Measurements from ENCODE around the gene TMEM132C. TPM values are rescaled to one million over a fixed set of nuclear protein-coding genes. Genes with fewer than 3 reads are reported as not detected.

The TMEM132C gene
- total RNA-seq, 1 experiment from 2014 or later = not detected

DNA sequence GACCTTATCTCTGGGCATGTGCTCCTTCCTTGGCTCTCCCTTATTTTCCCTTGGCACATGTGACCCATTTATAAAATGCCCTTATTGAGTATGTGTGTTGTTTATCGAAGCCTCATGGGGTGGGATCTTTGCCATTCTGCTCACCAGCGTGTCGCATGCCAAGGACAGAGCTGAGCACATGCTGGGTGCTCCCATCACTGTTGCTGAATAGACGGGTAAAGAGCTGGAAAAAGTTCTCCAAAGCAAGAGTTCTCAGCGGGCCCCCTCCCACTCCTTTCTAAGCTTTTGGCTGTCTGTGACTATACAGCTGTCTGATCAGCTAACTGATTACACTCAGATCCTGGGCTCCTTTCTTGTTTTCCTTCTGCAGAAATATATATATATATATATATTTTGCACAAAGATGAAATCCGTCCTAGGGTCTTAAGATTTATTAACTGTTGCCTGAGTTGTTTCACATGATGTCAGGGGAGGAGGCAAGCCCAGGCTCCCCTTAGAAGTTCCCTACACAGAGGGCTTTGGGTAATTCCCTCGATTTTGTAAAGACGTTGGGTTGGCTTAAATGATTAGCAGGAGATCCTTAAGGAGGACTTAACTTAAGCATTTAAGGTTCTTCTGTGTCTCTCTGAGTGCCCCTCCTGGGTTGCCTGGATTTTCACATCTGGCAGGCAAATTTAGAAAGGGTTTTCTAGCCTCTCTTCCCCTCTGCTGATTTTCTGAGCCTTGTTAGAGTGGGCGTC, 71.6 kb downstream of the TMEM132C start:
- no peak for DNase-seq (ENCODE audit: low spot score)

DNA sequence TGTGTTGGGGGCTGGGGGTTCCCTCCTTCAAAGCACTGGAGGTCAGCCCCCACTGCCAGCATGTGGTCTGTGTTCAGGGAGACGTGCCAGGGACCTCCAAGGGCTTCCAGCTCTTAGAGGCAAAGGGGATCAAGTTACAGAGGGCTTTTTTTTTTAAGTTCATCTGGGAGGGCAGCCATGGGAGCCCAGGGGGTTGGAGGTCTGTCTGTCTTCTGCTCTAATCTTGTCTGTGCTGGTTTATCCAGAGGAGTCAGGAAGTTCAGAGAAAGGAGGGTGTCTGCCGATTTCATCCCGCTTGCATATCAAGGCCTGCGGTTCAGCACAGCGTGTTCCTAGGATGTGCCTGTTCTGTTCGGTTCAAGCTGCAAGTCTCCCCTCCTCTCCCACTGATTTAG, 72.2 kb downstream of the TMEM132C start:
- DNase-seq (ENCODE audit: low spot score) = no peak

DNA sequence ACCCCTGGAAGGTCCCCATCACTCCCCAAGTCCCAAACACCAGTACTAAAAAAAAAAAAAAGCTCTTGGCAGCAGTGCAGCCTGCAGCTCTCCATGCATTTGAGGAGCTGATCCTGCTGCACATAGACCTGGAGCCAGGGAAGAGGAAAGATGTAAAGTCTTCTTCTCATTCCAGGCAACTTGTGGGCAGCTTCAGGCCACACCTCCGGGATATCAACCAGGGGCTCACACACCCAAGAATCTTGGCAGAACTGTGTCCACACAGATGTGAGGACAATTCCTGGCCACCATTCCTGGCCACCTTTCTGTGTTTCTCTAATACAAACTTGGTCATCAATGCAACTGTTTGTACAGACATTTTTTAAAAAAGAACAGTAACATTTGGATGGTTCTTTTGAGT, 72.7 kb downstream of the TMEM132C start:
- no peak for DNase-seq (ENCODE audit: low spot score)

DNA sequence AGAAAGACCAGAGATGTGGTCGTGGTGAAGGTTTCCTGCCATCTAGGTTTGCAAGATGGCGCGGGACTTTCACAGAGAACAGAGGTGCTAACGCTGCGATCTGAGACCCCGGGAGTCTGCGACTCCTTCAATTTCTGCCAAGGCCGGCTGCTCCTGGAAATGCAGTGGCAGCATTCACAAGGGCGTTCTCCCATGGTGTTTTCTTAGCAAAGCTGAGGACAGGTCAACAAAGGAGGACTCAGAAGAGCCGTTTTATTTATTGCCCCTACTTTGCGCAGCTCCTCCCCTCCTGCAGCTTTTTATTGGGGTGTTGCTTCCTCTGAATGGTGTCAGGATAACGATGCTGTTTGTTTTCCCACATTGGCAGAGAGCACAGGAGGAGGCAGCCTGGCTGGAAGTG, 86.3 kb downstream of the TMEM132C start:
- no peak for DNase-seq (ENCODE audit: low spot score)

DNA sequence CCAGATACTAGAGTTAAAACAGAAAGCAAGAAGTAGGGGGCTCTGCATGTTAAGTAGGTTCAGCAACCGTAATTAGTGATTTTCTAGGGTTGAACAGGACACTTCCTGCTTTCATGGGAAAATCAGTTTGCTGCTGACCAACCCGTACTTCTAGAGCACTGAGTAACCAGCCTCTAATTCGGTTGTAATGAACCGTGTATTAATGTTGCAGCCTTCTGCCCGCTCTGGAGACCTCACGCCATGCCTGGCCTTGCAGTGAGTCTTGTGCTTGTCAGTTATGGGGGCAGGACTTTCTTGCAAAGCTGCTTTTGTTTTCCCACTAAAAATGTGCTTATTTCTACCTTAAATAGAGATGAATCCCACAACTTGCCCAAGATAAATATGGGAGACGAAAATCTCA, 89.6 kb downstream of the TMEM132C start:
- DNase-seq (ENCODE audit: low spot score) = no peak

DNA sequence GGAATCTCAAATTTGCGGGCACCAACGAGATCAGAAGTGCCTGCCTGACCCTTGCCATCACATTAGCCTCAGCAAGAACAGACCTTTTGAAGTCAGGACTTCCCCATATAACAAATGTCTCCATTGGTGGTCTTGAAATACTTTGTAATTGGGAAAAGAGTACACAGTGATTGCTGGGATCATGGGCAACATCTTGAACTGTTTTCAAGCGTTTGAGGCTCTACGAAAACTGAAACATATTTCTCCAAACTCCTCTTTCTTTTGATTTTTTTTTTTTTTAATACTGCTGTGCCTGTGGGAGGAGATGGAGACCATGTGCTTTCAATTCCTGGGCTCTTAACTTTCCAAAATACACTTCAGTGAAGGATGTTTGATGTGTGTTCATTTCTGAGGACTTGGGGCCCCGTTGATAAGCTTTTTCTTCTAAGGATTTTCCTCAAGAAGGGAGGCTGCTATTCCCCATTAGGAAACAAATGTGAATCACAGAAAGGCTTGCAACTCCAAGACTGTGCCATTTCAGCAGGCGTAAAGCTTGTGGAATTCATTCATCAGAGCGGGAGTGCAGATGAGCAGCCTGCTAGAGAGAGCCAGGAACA, 94.5 kb downstream of the TMEM132C start:
- no peak for DNase-seq (ENCODE audit: low spot score)

DNA sequence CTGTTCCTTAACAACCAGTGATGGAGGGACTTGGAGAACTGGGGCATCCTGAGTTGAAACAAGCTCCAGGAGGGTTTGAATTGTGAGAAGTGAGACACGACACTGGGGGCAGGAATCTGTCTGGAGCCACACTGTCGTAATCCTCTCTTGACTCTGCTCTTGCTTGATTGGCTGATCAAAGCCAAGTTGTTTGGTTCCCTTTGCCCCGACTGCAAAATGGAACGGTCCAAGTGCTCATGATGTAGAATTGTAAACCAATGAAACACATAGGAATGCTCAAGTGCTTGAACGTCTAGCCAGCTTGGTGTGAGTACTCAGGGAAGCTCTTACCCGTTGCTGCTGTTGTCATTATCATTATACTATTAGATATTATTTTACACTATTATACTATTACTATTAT, 98.1 kb downstream of the TMEM132C start:
- DNase-seq (ENCODE audit: low spot score) = no peak

DNA sequence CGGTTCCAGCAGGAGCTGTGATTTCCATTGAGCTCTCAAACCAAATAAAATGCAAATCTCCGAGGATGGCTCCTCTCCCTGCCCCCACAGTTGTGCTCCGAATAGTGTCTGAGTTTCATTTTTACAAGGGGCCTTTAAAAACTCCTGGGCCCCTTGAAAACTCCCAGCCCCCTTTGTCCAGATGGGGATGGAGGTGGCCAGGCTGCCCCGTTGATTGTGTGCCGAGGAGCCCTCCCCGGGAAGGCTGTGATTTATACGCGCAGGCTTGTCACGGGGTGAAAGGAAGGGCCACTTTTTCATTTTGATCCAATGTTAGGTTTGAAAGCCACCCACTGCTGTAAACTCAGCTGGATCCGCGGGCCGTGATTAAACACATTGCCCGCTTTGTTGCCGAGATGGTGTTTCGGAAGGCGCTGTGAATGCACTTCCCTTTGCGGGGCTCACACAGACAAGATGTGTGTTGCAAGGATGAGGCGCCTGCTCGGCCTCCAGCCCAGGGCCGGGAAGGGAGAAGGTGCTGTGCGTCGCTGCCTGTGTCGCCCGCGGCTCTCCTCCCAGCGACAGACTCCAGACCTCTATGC, 98.8 kb downstream of the TMEM132C start:
- DNase-seq (ENCODE audit: low spot score) = no peak

DNA sequence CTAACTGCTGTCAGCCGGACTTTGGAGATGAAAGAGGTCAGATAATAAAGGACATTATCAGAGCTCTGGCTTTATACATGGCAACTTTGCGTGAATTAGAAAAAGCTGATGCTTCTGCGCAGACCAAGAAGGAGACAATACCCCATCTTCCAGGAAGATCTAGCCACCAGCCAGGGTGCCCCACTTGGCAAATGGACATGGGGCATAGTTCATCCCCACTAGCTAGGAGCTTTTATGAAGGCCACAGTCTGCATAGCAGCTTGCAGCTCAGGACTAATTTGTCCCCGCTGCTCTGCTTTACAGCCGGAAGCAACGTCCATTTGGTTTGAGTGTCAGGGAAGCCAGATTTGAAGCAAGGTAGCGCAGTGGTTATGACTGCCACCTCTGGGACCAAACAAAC, 101.0 kb downstream of the TMEM132C start:
- DNase-seq (ENCODE audit: low spot score) = no peak

DNA sequence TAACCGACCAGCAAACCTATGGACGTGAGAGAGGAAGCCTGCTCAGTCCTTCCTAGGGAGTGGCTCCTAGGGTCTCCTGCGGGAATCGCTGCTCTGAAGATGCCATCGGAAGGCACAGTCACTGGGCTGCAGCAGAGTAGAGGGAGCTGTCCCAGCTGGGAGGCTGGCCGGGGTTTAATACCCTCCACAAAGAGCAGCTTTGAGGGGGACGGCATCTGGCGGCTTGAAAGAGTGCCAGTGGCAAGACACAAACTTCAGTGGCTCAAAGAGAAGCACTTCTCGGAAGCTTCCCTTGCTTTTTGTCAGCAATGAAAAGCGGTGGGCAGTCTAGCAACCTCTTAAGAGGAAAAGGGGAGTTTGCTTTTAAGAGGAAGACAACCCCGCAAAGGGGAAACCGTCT, 114.6 kb downstream of the TMEM132C start:
- DNase-seq (ENCODE audit: low spot score) = no peak

DNA sequence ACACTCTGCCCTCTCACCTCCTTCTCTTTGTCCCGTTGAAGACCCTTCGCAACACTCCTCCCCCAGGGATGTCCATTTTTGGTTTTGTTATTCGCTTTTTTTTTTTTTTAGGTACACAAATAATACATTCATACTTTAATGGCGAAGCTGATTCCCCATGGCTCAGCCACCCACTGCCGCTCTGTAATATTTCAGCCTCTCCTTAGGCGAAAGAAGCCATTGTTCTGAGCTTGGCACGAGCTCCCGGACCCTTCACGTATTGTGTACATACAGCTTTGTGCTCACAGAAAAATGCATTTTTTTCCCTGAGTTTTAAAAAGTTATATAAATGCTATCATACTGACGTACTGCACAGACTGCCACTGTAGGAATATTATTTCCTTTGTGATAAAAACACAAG, 115.0 kb downstream of the TMEM132C start:
- no peak for DNase-seq (ENCODE audit: low spot score)

DNA sequence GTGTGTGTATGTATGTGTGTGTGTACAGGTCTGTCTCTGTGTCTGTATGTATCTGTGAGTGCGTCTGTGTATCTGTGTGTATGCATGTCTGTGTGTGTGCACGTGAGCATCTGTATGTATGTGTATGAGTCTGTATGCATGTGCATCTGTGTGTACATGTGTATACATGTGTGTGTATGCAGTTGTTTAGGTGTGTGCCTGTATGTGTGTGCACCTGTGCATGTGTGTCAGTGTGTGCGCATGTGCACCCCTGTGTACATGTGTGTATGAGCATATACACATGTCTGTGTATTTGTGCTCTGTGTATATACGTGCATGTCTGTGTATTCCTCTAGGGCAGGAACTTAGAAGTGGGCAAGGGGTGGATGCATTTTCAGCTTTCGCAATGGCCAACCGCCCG, 116.0 kb downstream of the TMEM132C start:
- DNase-seq (ENCODE audit: low spot score) = no peak

DNA sequence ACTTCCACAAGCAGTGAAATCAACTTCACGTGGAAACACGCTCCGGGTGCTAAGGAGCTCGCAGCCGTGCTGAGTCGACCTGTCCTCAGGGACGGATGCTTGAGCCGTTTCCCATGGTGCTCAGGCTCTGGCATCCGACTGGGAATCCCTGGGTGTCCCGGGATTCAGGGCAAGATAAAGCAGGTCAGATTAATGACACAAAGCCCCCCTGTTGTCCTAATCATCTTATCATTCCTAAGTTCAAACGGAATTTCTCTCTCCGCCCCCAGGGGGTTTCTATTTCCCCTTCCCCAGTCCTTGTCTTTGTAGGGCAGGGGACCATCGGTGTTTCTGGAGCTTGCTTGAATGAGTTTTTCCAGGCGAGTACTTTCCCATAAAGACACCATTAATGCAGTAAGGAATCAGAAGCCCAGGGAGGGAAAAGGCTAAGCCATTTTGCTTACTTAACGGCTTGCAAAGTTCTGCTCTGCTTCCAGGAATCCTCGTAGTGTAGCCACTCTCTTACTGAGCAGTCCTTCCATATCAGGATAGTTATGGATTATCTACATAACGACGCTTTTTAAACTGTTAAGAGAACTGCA, 116.5 kb downstream of the TMEM132C start:
- no peak for DNase-seq (ENCODE audit: low spot score)

DNA sequence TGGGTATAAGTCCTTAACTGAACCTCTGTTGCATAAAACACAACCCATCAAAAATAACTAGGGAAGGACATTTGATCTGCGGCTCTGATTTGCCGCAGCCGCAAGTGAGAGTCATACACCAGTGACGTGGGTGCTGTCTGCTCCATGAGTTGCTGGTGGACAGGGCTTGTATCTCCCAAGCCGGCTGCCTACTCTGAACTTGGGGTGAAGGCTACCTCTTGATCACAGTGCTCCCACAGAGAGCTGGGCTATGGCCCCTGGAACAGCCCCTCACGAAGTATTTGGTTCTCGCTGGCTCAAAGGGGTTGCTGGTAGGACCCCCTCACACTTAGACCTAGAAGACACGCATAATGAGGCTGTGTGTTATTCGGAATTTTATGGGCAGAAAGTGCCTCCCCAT, 118.8 kb downstream of the TMEM132C start:
- DNase-seq (ENCODE audit: low spot score) = no peak

DNA sequence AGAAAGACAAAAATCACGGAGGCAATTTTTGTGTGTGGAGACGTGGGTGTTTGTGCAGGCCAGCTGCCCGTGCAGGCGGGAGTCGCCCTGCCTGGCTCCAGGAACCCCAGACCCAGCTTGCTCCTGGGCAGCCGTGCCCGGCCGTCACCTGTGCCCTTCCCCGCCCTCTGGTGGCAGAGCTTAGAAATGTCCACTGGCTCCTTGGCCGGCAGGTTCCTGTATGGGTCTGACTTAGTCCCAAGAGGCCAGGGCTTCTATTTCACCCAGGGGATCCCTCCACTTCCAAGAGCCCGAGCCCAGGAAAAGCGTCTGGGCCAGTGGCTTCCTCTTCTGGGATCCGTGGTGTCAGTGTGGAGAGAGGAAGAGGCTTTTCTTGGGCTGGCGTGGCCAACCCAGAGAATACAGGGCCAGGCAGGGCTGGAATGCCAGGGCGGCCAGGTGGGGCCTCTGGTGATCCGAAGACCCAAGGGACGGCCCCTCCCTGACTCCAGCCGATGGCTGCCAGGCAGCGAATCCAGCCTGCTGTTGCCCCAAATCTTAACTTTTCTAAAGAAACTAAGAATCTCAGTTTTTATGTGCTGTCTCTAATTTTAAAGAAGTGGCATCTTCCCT, 120.9 kb downstream of the TMEM132C start:
- peak; percentile 63 for DNase-seq (ENCODE audit: low spot score)

DNA sequence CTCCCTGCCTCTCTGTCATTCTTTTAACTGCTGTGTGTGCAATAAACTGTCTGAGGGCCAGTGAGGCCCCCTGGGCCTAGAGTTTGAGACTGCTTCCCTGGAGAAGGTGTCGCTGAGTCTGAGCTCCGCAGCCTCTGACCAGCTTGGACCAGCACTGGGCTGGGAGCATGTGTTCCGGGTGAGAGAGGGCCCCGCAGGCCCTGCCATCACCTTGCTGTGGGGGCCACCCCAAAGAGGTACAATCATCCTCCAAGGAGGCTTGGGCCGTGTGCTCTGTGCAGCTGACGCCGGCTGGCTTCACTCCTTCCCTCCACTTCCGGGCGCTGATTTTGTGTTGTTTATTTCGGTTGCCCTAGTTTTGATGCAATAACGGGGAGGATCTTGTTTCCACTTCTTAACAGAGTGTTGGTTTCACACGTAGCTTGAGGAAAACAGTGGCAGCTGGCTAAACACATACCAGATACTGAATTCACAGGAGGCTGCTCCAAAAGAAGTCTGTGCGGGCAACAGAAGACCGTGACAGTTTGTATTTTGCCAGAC, 121.6 kb downstream of the TMEM132C start:
- no peak for DNase-seq (ENCODE audit: low spot score)

DNA sequence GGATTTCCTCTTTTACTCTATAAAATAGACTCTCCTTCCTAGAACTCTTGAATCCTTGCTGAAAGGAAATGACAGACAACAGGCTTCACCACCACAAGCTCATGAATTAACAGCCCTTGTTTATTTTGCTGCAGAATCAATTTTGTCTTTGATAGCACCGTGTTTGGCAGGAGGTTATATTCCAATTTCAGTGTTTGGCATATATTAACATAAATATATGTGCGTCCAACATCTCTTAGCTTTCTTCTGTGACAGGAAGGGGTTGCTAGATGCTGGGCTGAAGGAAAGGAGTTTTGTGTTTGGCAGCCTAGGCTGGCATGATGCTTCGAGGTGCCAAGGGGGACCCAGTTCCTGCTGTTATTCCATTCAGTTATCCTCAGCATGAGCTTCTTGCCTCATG, 126.4 kb downstream of the TMEM132C start:
- DNase-seq (ENCODE audit: low spot score) = no peak

DNA sequence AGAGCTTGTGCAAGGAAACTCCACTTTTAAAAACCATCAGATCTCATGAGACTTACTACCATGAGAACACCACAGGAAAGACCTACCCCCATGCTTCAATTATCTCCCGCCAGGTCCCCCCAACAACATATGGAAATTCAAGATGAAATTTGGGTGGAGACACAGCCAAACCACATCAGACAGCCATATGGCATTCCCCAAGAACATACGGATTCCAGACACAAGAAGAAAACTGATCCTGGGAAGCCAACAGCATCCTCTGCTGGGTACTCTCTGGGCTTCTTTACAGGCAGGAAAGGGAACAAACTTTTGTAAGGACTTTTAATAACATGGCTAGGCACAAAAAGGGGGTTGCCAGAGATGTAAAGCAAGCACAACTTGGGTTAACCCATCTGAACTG, 127.2 kb downstream of the TMEM132C start:
- no peak for DNase-seq (ENCODE audit: low spot score)

DNA sequence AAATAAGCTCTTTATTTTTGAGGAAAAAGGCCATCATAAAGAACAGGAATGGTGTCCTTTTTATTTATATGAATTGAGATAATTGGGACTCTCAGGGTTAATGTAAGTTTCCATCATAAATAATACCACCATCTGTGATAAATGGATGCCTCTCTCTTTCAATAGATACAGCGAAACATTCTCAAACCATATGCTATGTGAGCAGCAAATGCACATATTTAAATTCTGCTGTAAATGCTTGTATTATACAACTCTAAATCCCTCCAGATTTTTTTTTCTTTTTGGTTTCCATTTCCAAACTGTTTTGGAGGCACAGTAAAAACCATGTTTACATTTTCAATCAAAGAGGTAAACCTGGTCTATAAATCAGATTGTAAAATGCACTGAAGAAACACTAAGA, 132.3 kb downstream of the TMEM132C start:
- no peak for DNase-seq (ENCODE audit: low spot score)

DNA sequence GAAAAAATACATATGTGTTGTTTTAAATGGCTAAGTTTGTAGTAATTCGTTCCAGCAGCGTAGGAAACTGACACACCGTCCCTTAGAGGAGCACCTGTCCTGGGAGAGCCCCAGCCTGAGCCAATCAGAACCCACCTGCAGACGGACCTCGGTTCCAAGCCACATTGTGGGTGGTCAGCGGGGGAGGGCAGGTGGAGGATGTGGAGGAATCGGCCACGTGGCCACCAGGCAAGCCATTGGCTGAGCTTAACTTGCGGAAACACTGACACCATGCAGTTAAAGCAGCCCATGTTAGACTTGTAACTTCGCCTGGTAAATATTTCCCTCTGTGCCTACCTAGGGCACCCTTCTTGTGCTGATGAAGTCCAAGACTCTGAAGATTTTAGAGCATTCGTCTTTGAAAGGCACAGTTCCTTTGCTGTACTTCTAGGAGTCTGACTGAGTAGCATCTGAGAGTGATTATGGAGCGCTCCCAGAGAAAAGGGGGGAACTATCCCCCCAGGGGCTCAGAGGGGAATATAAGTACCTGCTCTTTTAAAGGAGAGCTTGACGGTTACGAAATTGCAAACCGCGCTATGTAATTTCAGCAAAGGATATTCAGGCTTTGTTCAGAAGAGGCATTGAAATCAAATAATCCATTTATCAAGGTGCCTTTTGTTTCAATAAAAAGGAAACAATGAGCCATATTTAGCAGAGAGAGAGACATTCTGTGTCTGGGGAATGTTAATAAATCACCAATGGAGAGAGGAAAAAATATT, 135.7 kb downstream of the TMEM132C start:
- DNase-seq (ENCODE audit: low spot score) = no peak

DNA sequence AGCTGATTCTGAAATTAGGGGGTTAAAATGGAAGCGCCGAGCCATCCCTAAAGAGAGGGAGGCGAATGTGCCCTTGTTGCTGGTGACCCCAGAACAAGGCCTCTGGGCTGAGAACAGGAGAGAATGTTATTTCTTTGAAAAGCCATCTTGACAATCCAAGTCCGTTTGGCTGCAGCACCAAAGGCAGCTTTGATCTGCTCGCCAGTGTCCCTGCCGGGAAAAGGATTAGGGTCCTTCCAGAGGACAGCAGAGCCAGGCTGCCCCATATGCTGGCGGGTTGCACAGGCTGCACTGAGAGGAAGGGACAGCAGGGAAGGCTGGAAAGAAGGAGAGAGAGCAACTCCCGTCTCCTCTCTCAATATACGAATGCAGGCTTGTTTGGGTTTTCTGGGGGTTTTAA, 141.7 kb downstream of the TMEM132C start:
- DNase-seq (ENCODE audit: low spot score) = no peak

Data from HT-29 (cell line).